Activated CD8-positive, alpha-beta memory T cell treated with anti-CD3 and anti-CD28 coated beads for 1 hour (primary cell): ENCODE results near the gene COL16A1.

Experiments
- DNase-seq, 2 donors: peaks; one replicate each; pipeline ENCODE4 v3.0.0-alpha.2; 2020; ENCODE audit warnings: low read depth in 1 of 2; ENCODE audit errors: extremely low read depth in 1 of 2

Gene COL16A1

GRCh38 chr1:31689854-31690253 lies 14.0 kb downstream of the COL16A1 start:
- no peak for DNase-seq

DNA sequence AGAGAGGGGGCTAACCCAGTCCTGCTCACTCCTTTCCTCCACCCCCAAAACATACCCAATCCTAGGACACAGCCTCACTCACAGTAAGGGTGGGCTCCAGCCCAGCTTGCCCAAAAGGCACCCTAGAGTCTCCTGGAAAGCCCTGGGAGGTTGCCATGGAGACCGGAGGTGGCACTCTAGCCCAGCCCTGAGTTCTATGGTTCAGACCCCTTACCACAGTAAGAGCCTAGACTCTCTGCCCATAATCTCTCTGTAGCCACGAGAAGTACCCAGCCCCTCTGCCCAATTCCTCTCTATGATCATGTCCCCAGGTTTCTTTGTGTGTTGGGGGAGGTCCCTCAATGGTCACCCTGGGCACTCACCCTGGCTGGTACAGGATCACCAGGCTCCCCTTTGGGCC lies 14.4 kb downstream of the COL16A1 start:
- DNase-seq = no peak

DNA sequence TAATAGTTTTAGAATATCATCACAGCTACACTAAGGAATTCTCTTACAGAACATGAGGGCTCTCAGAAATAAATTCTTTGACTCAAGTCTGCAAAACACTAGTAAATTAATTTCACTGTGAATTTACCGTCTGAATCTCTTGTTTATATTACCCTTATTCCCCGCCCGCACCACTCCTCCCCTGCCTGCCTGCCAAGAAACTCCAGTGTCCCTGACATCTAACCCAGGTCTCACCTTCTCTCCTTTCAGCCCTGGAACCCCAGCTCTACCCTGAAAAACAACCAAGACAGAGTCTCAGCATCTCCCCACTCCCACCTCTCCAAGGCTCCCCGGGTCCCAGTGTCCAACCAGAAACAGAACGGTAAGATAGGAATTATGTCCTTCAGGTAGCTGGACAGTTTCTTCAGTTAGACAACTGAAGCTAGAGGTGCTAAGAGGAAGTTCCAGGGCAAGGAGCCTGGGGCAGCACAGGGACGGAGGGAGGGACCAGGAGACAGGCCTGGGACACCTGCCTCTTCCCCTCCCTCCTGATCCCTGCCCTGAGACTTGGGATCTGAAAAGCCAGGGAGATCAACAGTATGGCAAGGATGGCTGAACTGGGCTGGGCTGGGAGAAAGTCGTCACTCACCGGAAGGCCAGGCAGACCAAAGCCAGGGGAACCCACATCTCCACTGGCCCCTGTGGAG lies 15.4 kb downstream of the COL16A1 start:
- DNase-seq = no peak

GRCh38 chr1:31687601-31688000 lies 16.2 kb downstream of the COL16A1 start:
- DNase-seq = no peak

DNA sequence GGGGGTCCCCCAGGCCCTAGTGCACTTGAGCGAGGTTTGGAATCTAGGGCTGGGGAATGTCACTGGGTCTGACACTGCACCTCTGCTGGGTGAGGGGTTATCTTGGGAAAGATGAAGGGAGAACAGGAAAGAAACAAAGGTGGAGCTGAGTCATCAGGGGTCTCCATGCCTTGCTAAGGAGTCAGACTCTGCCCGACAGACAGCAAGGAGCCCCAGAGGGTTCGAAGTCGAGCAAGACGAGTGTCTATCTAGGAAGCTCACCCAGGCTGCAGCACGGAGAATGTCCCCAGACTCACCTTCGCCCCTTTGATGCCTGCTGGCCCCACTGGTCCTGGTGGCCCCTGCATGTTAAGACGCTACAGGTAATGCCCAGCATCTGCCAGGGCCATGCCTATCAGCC lies 18.0 kb downstream of the COL16A1 start:
- DNase-seq = no peak

DNA sequence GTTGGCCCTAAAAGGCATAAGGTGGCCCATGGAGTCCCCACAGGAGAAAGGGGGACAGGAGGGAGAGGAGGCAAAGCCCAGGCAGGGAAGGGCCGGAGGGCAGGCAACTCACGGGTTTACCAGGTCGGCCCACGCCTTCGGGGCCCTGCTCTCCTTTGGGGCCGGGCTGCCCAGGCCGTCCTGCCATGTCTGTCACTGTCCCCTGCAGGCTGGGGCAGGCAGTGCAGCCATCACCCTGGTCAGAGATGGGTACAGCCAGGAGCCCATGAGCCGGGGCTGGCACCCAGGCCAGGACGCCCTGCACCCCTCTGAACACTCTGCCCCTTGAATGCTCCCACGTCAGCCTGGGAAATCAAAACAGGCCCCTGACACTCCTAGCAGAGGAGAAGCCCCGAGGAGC lies 19.8 kb downstream of the COL16A1 start:
- DNase-seq = no peak

GRCh38 chr1:31681415-31681814 lies 22.4 kb downstream of the COL16A1 start:
- no peak for DNase-seq

GRCh38 chr1:31679676-31680230 lies 24.1 kb downstream of the COL16A1 start:
- DNase-seq = no peak

- no peak for DNase-seq
Measured at GRCh38 chr1:31679091-31679490, 24.7 kb downstream of the COL16A1 start.

- DNase-seq = no peak
Measured at GRCh38 chr1:31678681-31679080, 25.1 kb downstream of the COL16A1 start.

DNA sequence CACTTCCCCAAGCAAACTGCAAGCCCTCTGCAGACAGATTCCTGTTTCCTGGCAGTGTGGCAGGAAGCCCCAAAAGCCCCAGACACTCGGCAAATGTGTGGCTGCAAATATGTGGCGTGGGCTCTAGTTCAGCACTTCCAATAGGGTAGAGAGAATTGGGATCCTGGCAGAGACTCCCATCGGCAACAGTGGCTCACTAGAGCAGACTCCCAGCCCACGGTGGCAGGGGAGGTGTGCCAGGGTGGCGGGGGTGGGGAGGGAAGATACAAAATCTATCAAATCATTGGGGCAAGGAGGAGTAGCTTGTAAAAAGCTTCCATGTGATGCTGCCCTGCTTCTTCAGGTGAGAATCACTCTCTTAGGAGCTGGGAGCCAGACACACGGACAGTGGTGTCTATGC lies 25.9 kb downstream of the COL16A1 start:
- DNase-seq = no peak

DNA sequence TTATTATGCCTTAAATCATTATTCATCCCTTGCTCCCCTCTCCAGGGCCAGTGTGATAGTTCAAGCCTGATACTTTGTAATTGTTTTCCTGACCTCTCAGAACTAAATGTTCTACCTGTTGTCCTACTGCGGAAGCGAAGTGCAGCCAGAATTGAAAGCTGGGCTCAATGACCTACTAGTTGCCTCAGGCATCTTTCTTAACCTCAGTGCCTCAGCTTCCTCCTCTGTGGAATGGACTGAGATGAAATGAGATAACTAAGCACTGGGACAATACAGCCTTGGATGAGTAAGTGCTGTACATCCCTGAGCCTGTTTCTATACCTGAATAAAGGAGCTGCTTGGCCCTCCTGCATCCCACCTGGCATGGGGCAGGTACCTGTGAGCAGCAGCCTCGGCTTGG lies 26.4 kb downstream of the COL16A1 start:
- DNase-seq = no peak

DNA sequence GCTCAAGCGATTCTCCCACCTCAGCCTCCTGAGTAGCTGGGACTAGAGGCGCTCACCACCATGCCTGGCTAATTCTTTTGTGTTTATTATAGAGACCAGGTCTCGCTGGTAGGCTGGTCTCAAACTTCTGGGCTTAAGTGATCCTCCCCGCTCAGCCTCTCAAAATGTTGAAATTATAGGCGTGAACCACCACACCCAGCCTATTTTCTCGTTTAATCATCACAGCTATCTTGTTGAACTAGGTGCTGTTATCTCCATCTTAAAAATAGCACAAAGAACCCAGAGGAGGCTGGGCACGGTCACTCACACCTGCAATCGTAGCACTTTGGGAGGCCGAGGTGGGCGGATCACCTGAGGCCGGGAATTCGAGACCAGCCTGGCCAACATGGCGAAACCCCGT lies 28.1 kb downstream of the COL16A1 start:
- DNase-seq = no peak

GRCh38 chr1:31675161-31675560 lies 28.7 kb downstream of the COL16A1 start:
- no peak for DNase-seq

DNA sequence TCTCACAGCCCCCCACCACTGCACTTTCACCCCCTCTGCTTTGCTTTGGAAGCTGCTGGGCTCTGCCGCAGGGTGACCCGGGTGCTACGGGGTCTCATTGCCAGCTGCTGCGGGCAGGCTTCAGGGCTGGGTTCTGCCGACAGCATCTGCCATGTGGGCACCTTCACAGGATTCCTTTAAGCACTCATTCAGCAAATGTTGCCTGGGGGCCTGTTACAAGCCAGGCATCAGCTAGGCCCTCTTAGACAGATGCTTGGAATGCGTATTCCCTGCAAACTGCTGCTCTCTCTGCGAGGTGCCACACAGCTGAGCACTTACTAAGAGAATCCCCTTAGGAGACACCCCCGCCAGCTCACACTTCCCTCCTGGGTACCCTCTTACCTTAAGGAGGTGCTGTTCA lies 29.2 kb downstream of the COL16A1 start:
- DNase-seq = no peak

GRCh38 chr1:31673433-31673832 lies 30.4 kb downstream of the COL16A1 start:
- no peak for DNase-seq

GRCh38 chr1:31672986-31673385 lies 30.8 kb downstream of the COL16A1 start:
- no peak for DNase-seq

DNA sequence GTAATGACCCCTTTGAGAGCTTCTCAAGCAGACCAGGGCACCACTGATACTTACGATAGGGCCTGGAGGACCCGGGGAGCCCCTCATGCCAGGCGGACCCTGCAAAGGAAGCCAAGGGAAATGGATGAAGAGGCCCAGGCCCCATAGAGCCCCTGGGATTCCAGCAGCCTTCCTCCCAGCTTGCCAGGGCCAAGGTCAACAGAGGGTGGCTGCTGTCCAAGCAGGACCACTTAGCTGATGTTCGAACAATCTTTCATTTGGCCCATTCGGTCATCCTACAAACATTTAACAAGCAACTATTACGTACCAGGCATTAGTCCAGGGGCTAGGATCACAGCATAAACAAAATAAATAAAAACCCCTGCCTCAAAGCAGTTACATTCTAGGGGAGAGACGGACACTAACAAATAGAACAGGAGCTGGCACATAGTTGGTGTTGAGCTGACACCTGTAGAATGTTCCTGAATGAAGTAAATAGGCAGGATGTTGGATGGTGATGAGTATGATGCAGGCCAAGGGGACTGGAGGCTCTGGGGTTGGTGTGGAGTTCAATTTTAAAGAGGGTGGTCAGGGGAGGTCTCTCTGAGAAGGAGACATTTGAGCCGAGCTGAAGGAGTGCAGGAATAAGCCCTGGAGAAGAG lies 32.1 kb downstream of the COL16A1 start:
- DNase-seq = no peak

- DNase-seq = no peak
Measured at GRCh38 chr1:31671147-31671546, 32.7 kb downstream of the COL16A1 start.

GRCh38 chr1:31670593-31670964 lies 33.2 kb downstream of the COL16A1 start:
- no peak for DNase-seq

GRCh38 chr1:31669786-31670592 lies 33.8 kb downstream of the COL16A1 start:
- peak in 1 of 2 donors; percentile 8 for DNase-seq

GRCh38 chr1:31669433-31669785 lies 34.4 kb downstream of the COL16A1 start:
- DNase-seq = no peak
